GM18951 (cell line): ENCODE results near the gene SGO1.

Experiments used
- POLR2A ChIP-seq: IDR thresholded peaks from 4 replicates; pipeline ENCODE4 v1.6.1; 2011; ENCODE audit warnings: mild to moderate bottlenecking; ENCODE audit not compliant: insufficient read length, insufficient read depth; ENCODE audit errors: extremely low read depth
- in situ Hi-C: fragments of 300-500 bp; cut with MboI; formaldehyde crosslinking; loops from one replicate; pipeline ENCODE4 v1.12.0; 2022; ENCODE audit warnings: low sequenced_read_pairs, mixed read lengths, inconsistent platforms; ENCODE audit not compliant: unreplicated experiment

The SGO1 gene

DNA sequence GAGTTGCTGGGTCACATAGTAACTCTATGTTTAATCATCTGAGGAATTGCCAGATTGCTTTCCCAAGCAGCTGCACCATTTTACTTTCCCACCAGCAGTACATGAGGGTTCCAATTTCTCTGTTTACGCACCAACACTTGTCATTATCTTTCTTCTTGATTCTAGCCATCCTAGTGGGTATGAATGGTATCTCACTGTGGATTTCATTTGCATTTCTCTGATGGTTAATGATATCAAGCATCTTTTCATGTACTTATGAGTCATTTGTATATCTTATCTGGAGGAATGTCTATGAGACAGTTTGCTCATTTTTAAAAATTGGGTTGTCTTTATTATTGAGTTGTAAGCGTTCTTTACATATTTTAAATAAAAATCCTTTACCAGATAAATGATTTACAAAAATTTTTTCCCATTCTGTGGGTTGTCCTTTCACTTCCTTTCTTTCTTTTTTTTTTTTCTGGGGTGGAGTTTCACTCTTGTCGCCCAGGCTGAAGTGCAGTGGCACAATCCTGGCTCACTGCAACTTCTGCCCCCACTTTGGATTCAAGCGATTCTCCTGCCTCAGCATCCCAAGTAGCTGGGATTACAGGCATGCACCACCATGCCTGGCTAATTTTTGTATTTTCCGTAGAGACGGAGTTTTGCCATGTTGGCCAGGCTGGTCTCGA, 8.9 kb upstream of the SGO1 start:
- no peak for TF ChIP-seq POLR2A
- in situ Hi-C loops, result no loop called here

- in situ Hi-C loops, result no loop called here
Observed at GRCh38 chr3:20190991-20191390, 5.0 kb upstream of the SGO1 start.

DNA sequence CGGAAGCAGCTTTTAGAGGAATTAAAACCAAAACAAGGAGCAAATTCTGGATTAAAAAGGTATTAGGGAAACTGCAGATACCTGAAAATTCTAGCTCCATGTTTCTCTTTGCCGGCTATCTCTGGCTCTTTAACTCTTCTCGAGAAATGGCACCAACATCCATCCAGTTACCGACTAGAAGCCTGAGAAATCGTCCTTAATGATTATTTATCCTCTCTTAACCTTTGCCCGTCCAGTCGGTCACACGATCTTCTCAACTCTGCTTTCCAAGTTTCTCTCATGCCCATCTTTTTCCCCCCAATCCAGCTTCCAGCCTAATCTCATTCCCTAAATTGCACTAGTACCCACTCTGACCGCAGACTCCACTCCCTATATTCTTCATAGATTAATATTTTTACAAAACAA, 596 bp upstream of the SGO1 start:
- no peak for TF ChIP-seq POLR2A
- in situ Hi-C loops, result no loop called here

More at GRCh38 chr3:20190991-20191390, 5.0 kb upstream of the SGO1 start:
- TF ChIP-seq POLR2A, result no peak

DNA sequence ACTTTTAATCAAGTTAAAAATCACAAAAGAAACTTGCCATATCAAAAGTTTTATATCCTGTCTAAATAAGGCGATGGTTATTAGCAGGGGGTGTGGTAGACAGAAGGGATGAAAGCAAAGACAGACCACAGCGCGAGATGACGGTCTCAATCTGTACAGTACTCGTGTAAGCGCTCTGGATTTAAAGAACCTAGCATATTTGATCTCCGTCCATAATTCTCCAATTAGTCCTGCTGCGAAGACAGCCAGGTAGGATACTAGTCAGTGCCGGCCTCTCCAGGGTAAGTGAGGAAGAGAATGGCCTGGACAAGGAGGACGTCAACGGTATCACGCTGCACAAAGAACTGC, 701 bp downstream of the SGO1 start:
- in situ Hi-C loops, result no loop called here
- TF ChIP-seq POLR2A, result no peak

GRCh38 chr3:20182206-20182605, 3.8 kb downstream of the SGO1 start:
- no peak for TF ChIP-seq POLR2A
- in situ Hi-C loops, result no loop called here

GRCh38 chr3:20181276-20181675, 4.7 kb downstream of the SGO1 start:
- TF ChIP-seq POLR2A, result no peak
- in situ Hi-C loops, result no loop called here

DNA sequence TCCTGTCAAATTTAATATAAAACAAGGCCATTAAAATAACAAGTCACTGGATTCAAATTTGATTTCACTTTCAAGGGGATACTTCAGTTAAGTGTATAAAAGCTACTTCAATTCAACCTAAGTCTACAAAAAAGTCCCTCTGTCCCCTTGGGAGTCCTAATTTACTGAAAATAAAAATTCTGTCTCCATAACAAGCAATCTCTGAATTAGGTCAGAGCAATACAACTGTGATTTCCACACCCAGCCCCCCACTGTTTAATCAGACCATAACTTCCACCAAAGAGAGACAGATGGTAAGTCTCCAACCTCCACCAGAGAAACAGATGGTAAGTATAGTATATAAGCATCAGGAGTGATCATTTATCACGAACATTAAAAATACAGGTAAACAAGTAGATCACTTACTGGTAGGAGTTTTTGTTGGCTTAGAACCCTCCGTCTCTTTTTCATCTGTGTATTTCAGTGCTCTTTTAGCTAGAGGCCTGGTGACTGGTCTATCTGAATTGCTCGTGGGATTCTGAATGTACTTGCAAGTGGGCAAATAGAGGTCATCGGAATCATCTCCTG, 12.1 kb downstream of the SGO1 start:
- TF ChIP-seq POLR2A, result no peak
- in situ Hi-C loops, result no loop called here

DNA sequence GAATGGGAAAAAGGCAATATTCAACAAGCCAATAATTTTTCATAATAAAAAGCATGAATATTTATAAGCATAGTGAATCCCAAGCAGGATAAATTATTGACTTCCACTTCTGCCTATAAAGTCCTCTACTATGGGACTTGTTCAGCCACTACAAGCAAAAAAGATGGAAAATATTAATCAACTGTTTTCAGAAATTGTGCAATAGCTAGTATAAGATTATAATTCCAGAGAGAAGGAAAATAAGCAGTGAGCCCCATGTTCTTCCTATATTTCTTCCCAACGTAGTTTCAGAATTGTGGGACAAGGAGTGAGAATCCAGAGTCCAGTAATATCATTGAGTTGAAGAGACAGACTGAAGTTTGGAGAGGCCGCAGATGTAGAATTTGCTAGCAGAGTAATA, 24.3 kb downstream of the SGO1 start:
- TF ChIP-seq POLR2A, result no peak
- in situ Hi-C loops, result no loop called here

DNA sequence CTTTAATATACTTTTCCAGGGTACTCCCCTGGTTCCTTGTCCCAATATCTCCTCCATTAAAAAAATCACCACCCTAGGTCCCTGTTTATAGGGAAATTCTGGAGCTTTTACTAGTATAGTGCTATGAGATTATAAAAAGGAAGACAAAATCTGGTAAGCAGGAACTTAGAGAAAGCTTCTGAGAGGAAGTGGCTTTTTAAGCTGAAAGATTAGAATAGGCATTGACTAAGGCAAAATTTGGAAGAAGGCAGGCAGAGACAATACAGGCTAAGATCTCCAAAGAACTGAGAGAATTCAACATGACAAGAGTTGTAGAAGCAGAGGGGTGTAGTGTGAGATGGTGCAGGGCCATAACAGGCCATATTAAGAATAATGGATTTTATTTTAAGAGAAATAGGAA, 25.8 kb downstream of the SGO1 start:
- TF ChIP-seq POLR2A, result no peak
- in situ Hi-C loops, result no loop called here

GRCh38 chr3:20154928-20155327, 31.1 kb downstream of the SGO1 start:
- in situ Hi-C loops, result no loop called here
- no peak for TF ChIP-seq POLR2A

DNA sequence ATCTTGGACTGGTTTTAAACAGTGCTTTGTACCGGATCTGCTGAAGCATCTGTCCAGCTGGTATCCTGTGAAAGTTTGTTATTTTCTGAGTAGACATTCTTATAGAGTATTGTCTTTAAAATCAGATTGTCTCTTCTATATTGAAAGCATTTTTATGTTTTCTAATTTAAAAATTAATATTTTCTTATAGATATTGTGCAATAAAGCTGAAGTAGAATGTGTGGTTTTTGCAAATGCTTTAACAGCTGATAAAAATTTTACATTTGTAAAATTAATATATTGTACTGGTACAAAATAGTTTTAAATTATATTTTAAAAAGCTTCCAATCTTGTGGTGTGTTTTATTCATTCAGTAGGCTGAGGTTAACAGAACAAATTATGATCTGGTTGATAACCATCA, 31.9 kb downstream of the SGO1 start:
- in situ Hi-C loops, result no loop called here
- TF ChIP-seq POLR2A, result no peak

DNA sequence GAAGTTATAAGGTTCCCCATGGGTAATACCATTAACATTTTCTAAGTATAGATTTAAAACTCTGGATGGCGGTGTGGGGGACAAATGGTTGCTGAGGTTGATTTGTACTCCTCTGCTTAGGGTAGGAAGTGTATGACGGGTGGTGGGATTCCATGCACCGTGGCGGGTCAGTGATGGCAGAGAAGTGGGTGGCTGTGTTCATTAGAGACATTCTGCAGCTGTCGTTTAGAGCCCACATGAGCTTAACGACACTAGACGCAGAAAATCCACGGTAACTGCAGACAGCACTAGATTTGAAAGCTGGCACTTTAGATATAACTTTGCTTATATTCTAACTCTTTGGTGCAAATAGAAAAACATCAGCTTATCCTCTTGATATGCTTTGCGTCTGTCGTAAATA, 37.5 kb downstream of the SGO1 start:
- in situ Hi-C loops, result no loop called here
- TF ChIP-seq POLR2A, result no peak

DNA sequence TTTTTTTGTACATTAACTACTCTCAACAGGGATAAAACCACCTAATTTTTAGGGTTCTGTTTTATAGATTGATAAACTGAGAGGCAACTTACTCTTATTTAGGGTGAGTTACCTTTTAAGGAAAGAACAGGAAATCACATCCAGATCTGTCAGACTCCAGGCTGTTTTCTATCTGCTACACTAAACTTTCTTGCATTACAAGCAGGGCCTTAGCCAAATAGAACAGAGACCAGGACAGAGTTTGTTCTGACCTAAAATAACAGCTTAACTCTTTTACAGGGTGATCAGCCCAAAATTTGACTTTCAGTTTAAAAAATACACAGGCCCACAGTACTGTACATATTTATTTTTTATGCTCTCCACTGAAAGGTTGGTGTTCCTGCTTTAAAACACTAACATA, 38.6 kb downstream of the SGO1 start:
- no peak for TF ChIP-seq POLR2A
- in situ Hi-C loops, result no loop called here

GRCh38 chr3:20146301-20146700, 39.7 kb downstream of the SGO1 start:
- in situ Hi-C loops, result no loop called here
- no peak for TF ChIP-seq POLR2A

- in situ Hi-C loops, result no loop called here
- TF ChIP-seq POLR2A, result no peak
Observed at GRCh38 chr3:20145874-20146273, 40.1 kb downstream of the SGO1 start.
